IPS-18c (cell line): ENCODE data around the gene TTLL8.
"Not testable (repeated sequence)": the region's sequence is repeated elsewhere in the genome, so short reads cannot be mapped to it uniquely, and the experiment has no call there.

Experiments
- H3K4me3 ChIP-seq: 2 replicates; pipeline ENCODE4 v1.7.0; 2013; ENCODE audit warnings: low read depth, mild to moderate bottlenecking, low read length, moderate library complexity; ENCODE audit not compliant: insufficient read depth
- H3K9me3 ChIP-seq: one replicate; pipeline ENCODE4 v1.6.1; 2013; ENCODE audit warnings: mild to moderate bottlenecking, low read length, moderate library complexity; ENCODE audit not compliant: control insufficient read depth, insufficient read depth

TTLL8 gene

DNA sequence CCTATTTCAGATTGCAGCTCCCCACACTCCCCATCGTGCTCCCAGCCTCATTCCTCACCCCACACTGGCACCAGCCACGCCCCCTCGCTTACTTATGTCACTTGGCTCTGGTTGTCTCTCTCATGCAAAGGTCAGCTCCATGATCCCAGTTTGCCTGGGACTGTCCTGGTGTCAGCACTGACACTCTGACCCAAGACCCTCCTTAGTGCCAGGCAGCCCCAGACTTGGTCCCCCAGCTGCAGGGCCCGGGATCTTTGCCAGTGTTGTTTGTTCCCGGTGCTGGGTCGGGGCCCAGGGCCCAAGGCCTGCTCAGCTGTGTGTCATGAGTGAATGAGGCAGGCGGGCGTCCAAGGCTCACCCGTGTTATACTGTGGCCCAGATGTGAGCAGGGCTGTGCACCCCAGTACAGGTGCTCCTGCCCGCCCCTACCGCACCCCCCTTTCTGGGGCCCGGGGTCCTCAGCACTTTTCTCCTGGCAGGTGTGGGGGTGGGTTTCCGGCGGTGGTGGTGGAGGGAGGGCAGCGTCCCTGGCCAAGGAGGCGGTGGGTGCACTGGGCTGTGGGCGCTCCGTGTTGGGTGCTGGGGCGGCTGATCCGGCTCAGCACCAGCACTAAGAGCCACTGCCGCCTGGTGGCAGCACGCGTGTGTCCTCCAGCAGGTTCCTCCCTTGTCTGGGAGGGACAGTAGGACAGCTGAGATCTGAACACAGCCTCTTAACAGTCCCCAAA is 65.0 kb downstream of the TTLL8 start:
- Histone ChIP-seq H3K4me3 (no peak overlapping the region), H3K9me3 (peaks cover 3% of the 10 kb centered on the region)

DNA sequence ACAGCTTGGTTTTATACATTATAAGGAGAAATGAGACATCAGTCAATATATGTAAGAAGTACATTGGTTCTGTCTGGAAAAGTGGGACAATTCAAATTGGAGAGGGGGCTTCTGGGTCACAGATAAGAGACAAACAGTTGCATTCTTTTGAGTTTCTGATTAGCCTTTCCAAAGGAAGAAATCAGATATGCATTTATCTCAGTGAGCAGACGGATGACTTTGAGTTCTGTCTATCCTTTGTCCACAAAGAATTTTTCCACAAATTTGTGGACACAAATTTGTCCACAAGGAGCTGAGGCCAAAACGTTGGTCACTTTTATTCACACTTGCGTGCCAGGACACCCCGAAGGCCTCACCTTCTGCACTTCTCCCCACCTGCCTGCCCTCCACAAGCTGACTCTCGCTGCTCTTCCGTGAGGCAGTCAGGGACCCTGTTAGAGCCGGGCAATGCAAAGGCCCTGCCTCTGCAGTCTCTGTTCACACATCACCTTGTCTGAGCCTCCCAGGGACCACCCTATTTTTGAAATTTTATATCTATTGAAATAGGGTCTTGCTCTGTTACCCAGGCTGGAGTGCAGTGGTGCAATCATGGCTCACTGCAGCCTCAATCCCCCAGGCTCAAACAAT is 66.1 kb downstream of the TTLL8 start:
- peaks cover 3% of the 10 kb centered on the region for H3K9me3 ChIP-seq
- H3K4me3 ChIP-seq, result no peak overlapping the region

DNA sequence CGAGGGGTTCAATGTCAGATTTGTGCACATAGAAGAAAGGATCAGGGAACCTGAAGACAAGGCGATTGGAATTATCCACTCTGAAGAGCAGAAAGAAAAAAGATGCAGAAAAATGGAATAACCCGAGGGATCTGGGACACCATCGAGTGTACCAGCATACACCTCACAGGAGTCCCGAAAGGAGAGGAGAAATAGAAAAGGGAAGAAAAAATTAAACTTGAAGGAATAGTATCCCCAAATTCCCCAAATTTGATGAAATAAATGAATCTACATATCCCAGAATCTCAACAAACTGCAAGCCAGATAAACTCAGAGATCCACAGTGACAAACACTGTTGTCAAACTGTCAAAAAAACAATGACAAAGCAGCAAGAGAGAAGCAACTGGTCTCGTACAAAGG is 66.9 kb downstream of the TTLL8 start:
- Histone ChIP-seq H3K9me3 (peaks cover 3% of the 10 kb centered on the region), H3K4me3 (no peak overlapping the region)

GRCh38 chr22:49989826-49990225 is 68.3 kb downstream of the TTLL8 start:
- H3K9me3 ChIP-seq, H3K4me3 ChIP-seq: not testable (repeated sequence)

GRCh38 chr22:49986325-49986724 is 71.8 kb downstream of the TTLL8 start:
- peaks cover 3% of the 10 kb centered on the region for H3K9me3 ChIP-seq
- no peak overlapping the region for H3K4me3 ChIP-seq

DNA sequence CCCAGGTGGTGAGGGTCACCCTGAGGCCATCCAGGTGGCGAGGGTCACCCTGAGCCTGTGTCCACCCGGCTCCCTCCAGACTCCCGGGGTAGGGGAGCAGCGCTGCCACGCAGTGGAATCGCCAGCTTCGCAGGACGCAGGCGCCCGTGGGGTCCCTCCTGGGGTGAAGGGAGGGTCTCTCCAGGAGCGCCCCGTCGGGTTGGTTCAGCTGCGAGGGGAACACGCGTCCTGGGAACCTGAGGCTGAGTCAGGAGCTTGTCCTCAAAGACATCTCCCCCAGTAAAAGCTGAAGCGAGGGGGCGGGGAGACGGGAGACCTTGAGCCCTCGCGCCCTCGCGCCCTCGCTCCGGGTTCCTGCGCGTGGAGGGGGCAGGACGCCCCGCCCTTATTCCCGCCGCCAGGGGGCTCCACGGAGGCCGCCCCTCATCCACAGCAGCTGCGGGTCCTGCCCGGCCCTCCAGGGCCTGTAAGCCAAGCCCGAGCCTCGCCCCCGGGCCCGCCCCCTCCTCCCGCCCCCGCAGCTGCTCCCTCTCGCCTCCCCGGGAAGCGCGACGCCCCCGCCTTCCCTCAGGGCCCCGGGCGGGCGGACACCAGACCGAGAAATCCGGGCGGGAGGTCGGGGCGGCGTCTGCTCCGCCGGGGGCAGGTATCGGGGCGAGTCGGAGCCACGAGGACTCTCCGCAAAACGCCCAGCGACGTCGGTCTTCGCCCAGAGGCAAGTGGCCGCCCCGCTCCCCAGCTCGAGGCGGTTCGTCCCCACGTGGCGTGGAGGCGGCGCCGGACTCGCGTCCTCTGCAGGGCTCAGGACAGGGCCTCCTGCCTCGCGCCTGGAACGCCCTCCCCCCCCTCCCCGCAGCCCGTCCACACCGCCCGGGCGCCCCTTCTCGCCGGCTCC is 74.7 kb downstream of the TTLL8 start:
- Histone ChIP-seq H3K9me3 (no peaks in the 10 kb centered on the region), H3K4me3 (no peak overlapping the region; the same call in 1 of the 2 replicates)

- H3K4me3 ChIP-seq, H3K9me3 ChIP-seq: not testable (repeated sequence)
Measured at GRCh38 chr22:49981799-49982198, 76.3 kb downstream of the TTLL8 start.

DNA sequence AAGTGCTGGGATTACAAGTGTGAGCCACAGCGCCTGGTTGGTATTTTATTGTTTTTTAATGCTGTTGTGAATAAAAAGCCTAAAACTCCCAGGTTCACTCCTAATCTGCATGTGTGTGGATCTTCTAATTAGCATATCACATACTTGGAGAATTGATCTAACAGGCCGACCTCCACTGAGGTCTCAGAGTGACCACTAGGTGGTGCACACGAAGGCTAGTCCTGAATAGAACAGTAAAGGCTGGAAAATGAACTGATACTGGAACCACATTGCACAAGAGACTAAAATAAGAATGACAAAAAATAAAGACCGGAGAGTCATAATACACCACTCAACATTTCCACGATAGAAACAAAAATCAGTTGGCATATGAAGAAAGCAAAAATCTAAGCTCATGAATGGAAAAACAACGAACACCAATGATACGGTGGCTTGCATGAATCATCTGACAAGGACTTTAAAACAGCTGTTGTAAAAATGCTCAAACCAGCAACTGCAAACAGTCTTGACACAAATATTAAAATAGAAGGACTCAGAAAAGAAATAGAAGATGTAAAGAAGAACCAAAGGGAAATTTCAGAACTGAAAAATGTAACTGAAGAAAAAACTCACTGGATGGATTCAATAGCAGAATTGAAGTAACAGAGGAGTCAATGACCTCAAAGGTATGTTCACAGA is 78.4 kb downstream of the TTLL8 start:
- Histone ChIP-seq H3K4me3 (no peak overlapping the region), H3K9me3 (no peaks in the 10 kb centered on the region)

DNA sequence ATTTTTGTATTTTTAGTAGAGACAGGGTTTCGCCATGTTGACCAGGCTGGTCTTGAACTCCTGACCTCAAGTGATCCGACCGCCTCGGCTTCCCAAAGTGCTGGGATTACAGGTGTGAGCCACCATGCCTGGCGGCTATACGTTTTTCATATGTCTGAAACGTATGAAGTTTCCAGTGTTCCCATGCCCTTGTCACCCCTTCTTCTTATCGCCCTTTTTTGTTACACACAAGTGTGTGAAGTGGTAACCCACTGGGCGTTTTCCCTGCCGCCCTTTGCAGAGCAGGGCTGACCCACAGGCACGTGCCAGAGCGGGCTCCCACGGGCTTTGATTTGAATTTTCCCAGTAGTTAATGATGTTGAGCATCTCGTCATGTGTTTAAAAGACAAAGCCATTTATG is 80.5 kb downstream of the TTLL8 start:
- Histone ChIP-seq H3K9me3 (no peaks in the 10 kb centered on the region), H3K4me3 (no peak overlapping the region)

DNA sequence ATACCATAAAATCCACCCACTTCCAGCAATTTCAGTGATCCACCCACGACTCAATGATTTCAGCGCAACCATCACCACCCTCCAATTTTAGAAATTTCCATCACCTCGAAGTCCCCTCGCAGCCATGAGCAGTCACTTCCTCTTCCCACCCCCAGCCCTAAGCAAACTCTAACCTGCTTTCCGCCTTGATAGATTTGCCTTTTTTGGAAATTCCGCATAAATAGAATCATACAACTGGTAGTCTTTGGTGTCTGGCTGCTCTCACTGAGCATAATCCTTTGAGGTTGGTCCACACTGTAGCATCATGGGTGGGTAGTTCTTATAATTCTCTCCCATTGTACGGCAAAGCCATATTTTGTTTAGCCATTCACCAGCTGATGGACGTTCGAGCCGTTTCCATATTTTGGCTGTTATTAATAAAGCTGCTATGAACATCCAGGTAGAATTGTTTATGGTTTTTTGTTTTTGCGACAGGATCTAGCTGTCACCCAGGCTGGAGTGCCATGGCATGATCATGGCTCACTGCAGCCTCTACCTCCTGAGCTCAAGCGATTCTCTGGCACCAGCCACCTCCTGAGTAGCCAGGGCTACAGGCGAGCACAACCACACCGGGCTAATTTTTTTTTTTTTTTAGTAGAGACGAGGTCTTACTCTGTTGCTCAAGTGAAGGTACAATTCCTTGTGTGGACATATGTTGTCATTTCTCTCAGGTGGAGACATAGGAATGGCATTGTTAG is 81.5 kb downstream of the TTLL8 start:
- H3K4me3 ChIP-seq, result no peak overlapping the region

GRCh38 chr22:49975543-49976389 is 82.3 kb downstream of the TTLL8 start:
- H3K9me3 ChIP-seq, result no peaks in the 10 kb centered on the region
- H3K4me3 ChIP-seq, result no peak overlapping the region

More for the DNA sequence above, 81.5 kb downstream of the TTLL8 start:
- H3K9me3 ChIP-seq, result no peaks in the 10 kb centered on the region

GRCh38 chr22:49973018-49973961 is 84.8 kb downstream of the TTLL8 start:
- Histone ChIP-seq H3K4me3 (no peak overlapping the region), H3K9me3 (no peaks in the 10 kb centered on the region)

DNA sequence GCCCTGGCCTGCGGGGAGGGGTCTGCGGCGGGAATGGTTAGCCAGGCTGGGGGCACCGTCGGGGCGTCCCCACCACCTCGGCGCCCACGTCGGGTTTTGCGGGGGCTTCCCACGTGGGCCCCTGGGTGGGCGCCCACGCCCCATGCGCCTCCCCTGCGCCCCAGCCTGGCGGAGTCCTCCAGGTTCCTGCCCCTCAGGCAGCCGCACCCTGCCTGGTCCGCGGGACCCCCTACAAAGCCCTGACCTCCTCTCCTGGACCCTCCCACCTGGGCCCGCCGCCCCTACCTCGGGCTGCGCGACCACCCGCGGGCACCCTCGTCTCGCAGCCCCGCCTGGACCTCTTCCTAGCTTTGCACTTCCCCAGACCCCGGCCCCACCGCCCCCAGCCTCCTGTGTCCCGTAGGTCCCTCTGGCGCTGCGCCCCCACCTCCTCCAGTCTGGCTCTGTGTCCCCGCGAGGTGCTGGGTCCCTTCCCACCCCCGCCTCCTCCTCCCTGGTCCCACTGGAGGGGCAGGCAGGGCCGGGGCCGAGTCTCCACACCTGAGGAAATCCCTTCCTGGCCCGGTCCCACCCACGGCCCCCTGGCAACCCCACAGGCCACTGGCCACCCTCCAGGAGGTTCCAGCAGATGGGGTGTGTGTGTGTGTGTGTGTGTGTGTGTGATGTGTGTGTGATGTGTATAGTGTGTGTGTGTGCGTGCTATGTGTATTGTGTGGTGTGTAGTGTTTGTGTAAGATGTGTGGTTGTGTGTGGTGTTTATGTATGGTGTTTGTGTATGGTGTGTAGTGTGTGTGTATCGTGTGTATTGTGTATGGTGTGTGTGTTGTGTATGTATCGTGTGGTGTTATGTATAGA is 85.7 kb downstream of the TTLL8 start:
- H3K9me3 ChIP-seq, result no peaks in the 10 kb centered on the region
- no peak overlapping the region for H3K4me3 ChIP-seq
